Gastrocnemius medialis (tissue), 4 donors: Measurements from ENCODE around the gene BSN. TPM values are rescaled to one million over a fixed set of nuclear protein-coding genes. Genes with fewer than 3 reads are reported as not detected.

Experiments
- ATAC-seq, 2 donors: fragments of 150-250 bp; one replicate each; pipeline ENCODE4 v1.9.1; 2016
- DNase-seq, 2 donors: peaks; one replicate each; pipeline ENCODE4 v3.0.0-alpha.2; 2019
- H3K27ac ChIP-seq, 4 donors: fragments of 200-600 bp; sonication (generic); 1 replicate in 1 of 4; 2 replicates in 3 of 4; pipeline ENCODE4 v1.5.1; 2016 to 2018; ENCODE audit warnings: mild to moderate bottlenecking in 2 of 4, moderate library complexity in 1 of 4
- H3K27me3 ChIP-seq, 3 donors: fragments of 200-600 bp; sonication (generic) in 2 of 3; 1 replicate in 1 of 3; 2 replicates in 2 of 3; pipeline versions ENCODE4 v1.5.1 to v1.6.0; 2016 to 2019; ENCODE audit warnings: mild to moderate bottlenecking in 1 of 3, moderate library complexity in 1 of 3
- H3K36me3 ChIP-seq, 2 donors: fragments of 200-600 bp; sonication (generic) in 1 of 2; one replicate each; pipeline ENCODE4 v1.5.1; 2017 to 2018
- H3K4me1 ChIP-seq, 2 donors: fragments of 200-600 bp; sonication (generic) in 1 of 2; one replicate each; pipeline ENCODE4 v1.5.1; 2016 to 2017; ENCODE audit warnings: mild to moderate bottlenecking in 2 of 2
- H3K4me3 ChIP-seq, 4 donors: fragments of 200-600 bp; sonication (generic) in 3 of 4; 1 replicate in 1 of 4; 2 replicates in 3 of 4; pipeline ENCODE4 v1.5.1; 2016 to 2019; ENCODE audit warnings: mild to moderate bottlenecking in 2 of 4
- H3K9me3 ChIP-seq, 3 donors: fragments of 200-600 bp; sonication (generic) in 2 of 3; 1 replicate in 1 of 3; 2 replicates in 2 of 3; pipeline ENCODE4 v1.5.1; 2016 to 2019
- POLR2A ChIP-seq, 2 donors: fragments of 450-650 bp; IDR thresholded peaks; one replicate each; pipeline ENCODE4 v1.6.1; 2017; ENCODE audit warnings: antibody characterized with exemption in 2 of 2, mild to moderate bottlenecking in 2 of 2, moderate library complexity in 2 of 2
- in situ Hi-C, 4 donors: fragments of 200-750 bp; cut with MboI; loops; one replicate each; pipeline versions ENCODE4 v1.15.0 to v1.8.0; 2017; ENCODE audit warnings: low sequenced_read_pairs in 4 of 4
- intact Hi-C: fragments of 100-400 bp; cut with DNase I; formaldehyde crosslinking; loops from one replicate; pipeline ENCODE4 v1.15.1; 2023; ENCODE audit warnings: low total_unique reads
- total RNA-seq, 4 donors: library from RNA; depleted of rRNA; stranded (reverse); fragments of >200 nt; gene quantifications; one replicate each; pipeline versions ENCODE4 v1.1.0 to v1.2.3, GENCODE V29; 2016
- TF ChIP-seq, protein P1 (sequence below), 5 experiments: fragments of 450-650 bp in 3 of 5; fragments of 200-600 bp in 2 of 5; sonication (generic) in 2 of 5; IDR thresholded peaks in 4 of 5; conservative IDR thresholded peaks in 1 of 5; 1 replicate in 4 of 5; 2 replicates in 1 of 5; pipeline ENCODE4 v1.5.1; 2016 to 2019; ENCODE audit warnings: antibody characterized with exemption in 5 of 5, mild to moderate bottlenecking in 3 of 5, moderate library complexity in 3 of 5

The BSN gene
- total RNA-seq, 4 donors from 2014 or later, result 0.10 to 0.24 (median 0.21) TPM

- no peaks in the 10 kb centered on the region for H3K27me3 ChIP-seq
- H3K4me1 ChIP-seq, result peaks cover 38 to 39% of the 10 kb centered on the region in 2 donors
- peak in 1 of 2 donors; percentile 48 for DNase-seq
- H3K9me3 ChIP-seq, result no peaks in the 10 kb centered on the region
- TF ChIP-seq, protein P1, sequence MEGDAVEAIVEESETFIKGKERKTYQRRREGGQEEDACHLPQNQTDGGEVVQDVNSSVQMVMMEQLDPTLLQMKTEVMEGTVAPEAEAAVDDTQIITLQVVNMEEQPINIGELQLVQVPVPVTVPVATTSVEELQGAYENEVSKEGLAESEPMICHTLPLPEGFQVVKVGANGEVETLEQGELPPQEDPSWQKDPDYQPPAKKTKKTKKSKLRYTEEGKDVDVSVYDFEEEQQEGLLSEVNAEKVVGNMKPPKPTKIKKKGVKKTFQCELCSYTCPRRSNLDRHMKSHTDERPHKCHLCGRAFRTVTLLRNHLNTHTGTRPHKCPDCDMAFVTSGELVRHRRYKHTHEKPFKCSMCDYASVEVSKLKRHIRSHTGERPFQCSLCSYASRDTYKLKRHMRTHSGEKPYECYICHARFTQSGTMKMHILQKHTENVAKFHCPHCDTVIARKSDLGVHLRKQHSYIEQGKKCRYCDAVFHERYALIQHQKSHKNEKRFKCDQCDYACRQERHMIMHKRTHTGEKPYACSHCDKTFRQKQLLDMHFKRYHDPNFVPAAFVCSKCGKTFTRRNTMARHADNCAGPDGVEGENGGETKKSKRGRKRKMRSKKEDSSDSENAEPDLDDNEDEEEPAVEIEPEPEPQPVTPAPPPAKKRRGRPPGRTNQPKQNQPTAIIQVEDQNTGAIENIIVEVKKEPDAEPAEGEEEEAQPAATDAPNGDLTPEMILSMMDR (IDR thresholded peaks at IDR 0.05 in 4 of 5, conservative IDR thresholded peaks at IDR 0.05 in 1 of 5), result no peak
- TF ChIP-seq POLR2A (IDR thresholded peaks at IDR 0.05), result no peak
- in situ Hi-C loops (loop anchor here (5.0 to 25.0 kb wide), 4 partner anchors 81 to 301 kb away; partner anchors contain the start of gene APEH (in 4 of the 4)), intact Hi-C loops (loop anchor here (5.0 kb wide), 1 partner anchor 79 kb away; no protein-coding TSS in a partner anchor)
- ATAC-seq, result no peak
- peaks cover 0 to 33% of the 10 kb centered on the region in 2 donors for H3K36me3 ChIP-seq
- peak overlapping the region; percentile 57 to 68 (median 66) for H3K27ac ChIP-seq
- no peak overlapping the region for H3K4me3 ChIP-seq
Observed at GRCh38 chr3:49535971-49536874, 18.1 kb upstream of the BSN start.

- no peaks in the 10 kb centered on the region for H3K27me3 ChIP-seq
- DNase-seq (no peak), ATAC-seq (no peak)
- TF ChIP-seq, protein P1 (IDR thresholded peaks at IDR 0.05 in 4 of 5, conservative IDR thresholded peaks at IDR 0.05 in 1 of 5), result no peak
- no peak for TF ChIP-seq POLR2A (IDR thresholded peaks at IDR 0.05)
- H3K4me1 ChIP-seq, result peaks cover 38 to 39% of the 10 kb centered on the region in 2 donors
- no peaks in the 10 kb centered on the region for H3K9me3 ChIP-seq
- in situ Hi-C loops, result loop anchor here (5.0 to 25.0 kb wide), 4 partner anchors 82 to 300 kb away; partner anchors contain the start of gene APEH (in 4 of the 4)
- H3K27ac ChIP-seq, result peak overlapping the region; percentile 57 to 68 (median 66)
- intact Hi-C loops, result loop anchor here (5.0 kb wide), 1 partner anchor 80 kb away; no protein-coding TSS in a partner anchor
- no peak overlapping the region for H3K4me3 ChIP-seq
- peaks cover 0 to 27% of the 10 kb centered on the region in 2 donors for H3K36me3 ChIP-seq
Observed at GRCh38 chr3:49536875-49537533, 17.3 kb upstream of the BSN start.

DNA sequence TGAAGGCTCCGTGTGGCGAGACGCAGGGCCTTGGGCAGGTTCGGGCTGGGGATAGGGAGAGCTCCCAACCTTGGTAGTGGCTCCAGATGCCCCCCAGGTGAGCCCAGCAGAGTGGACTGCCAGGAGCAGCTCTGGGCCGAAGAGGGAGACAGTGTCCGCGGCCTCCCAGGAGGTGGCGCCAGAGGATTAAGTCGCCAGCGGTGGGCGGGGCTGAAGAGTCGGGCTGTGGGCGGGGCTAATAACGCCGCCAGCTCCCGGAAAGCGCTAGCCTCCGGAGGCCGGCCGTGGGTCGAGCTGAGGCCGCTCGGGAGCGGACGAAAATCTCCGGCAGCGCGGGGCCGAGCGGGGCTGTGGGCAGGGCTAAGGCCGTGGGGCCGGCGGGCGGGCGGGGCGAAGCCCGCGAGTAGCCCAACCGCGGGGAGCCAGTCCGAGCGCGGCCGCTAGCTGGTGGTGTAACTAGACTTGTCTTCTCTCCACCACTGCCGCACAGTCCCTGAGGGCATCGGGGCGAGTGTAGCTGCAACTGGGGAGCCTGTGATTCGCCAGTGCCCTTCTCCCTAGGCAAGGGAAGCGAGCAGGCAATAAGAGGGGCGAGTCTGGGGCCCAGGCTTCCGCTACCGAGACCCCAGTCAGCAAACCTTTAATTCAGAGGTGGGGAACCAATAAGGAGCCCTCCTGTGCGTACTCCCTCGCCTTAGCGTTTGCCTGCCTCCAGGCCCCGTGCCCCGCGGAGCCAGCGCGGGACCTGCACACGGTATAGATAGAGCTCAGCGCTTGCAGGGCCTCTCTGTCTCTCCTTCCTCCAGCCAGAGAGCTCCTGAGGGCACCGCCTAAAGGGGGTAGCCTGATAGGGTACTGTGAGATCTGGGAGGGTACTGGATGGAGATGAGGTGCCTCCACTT is 14.4 kb upstream of the BSN start:
- DNase-seq (peak; percentile 82 to 89), ATAC-seq (peak; percentile 83 to 84)
- peak; percentile 53 to 66 for TF ChIP-seq POLR2A (IDR thresholded peaks at IDR 0.05)
- TF ChIP-seq, protein P1 (IDR thresholded peaks at IDR 0.05 in 4 of 5, conservative IDR thresholded peaks at IDR 0.05 in 1 of 5), result peak; percentile 86 to 96 (median 95)
- in situ Hi-C loops, result loop anchor here (5.0 to 25.0 kb wide), 4 partner anchors 85 to 297 kb away; partner anchors contain the start of gene APEH (in 4 of the 4)
- H3K27ac ChIP-seq, result peak overlapping the region; percentile 79 to 93 (median 87)
- no peaks in the 10 kb centered on the region for H3K36me3 ChIP-seq
- intact Hi-C loops, result loop anchor here (1.0 to 5.0 kb wide), 3 partner anchors 14 to 133 kb away; partner anchors contain the start of gene BSN
- H3K27me3 ChIP-seq, result no peaks in the 10 kb centered on the region
- H3K4me1 ChIP-seq, result peaks cover 27 to 36% of the 10 kb centered on the region in 2 donors
- H3K4me3 ChIP-seq, result peak overlapping the region; percentile 49 to 83 (median 58)
- no peaks in the 10 kb centered on the region for H3K9me3 ChIP-seq

DNA sequence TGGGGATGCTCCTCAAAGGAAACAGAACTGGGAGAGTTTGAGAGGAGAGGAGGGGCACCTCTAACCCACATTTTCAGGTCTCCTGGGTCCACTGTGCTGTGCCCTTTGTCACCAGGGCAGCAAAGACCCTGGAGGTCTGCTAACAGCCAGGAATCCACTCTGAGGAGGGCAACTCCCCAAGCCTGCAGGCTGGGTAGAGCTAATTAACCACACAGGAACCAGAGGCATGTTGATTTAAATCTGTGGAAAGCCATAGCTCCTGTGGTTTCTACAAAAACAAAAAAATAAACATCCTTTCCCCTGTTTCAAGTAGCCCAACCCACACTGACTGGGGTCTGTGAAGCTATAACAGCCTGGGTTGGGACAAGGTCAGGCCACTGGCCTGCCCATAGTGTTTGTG is 2.2 kb upstream of the BSN start:
- DNase-seq (no peak), ATAC-seq (no peak)
- in situ Hi-C loops (no loop called here), intact Hi-C loops (no loop called here)
- TF ChIP-seq POLR2A (IDR thresholded peaks at IDR 0.05), result no peak
- TF ChIP-seq, protein P1 (IDR thresholded peaks at IDR 0.05 in 4 of 5, conservative IDR thresholded peaks at IDR 0.05 in 1 of 5), result no peak
- no peaks in the 10 kb centered on the region for H3K36me3 ChIP-seq
- H3K27me3 ChIP-seq, result no peaks in the 10 kb centered on the region
- no peak overlapping the region for H3K27ac ChIP-seq
- peaks cover 14 to 15% of the 10 kb centered on the region in 2 donors for H3K4me1 ChIP-seq
- no peak overlapping the region for H3K4me3 ChIP-seq
- H3K9me3 ChIP-seq, result no peaks in the 10 kb centered on the region
